ENCODE measurements around the gene GFM1. TPM values are rescaled to one million over a fixed set of nuclear protein-coding genes. Genes with fewer than 3 reads are reported as not detected.

The GFM1 gene
- total RNA-seq, 6 experiments from 2014 or later, result 40.2 to 61.5 (median 43.8) TPM

GRCh38 chr3:158727206-158728060, 83.1 kb downstream of the GFM1 start:
- 30% methylated on average over 10 of the region's 10 CpGs for WGBS (ENCODE audit: insufficient coverage, low coverage, low lambda C conversion rate, missing lambda C conversion rate)
- H3K9me3 ChIP-seq, result no peaks in the 10 kb centered on the region
- ATAC-seq (peak; percentile 41 to 58 (median 51)), DNase-seq (no peak)
- no peaks in the 10 kb centered on the region for H3K36me3 ChIP-seq
- no peak overlapping the region for H3K27ac ChIP-seq
- no peaks in the 10 kb centered on the region for H3K27me3 ChIP-seq
- H3K4me3 ChIP-seq, result no peak overlapping the region
- intact Hi-C loops (cut with DNase I), result loop anchor here in 1 of 2 donors (10.0 kb wide), 1 partner anchor 63 kb away; no protein-coding TSS in a partner anchor
- peaks cover 0 to 25% (median 13%) of the 10 kb centered on the region in 4 donors for H3K4me1 ChIP-seq
- TF ChIP-seq CTCF (IDR thresholded peaks at IDR 0.05), result peak; percentile 78 to 87 (median 80)
- no peak for TF ChIP-seq POLR2A (IDR thresholded peaks at IDR 0.05)

GRCh38 chr3:158728061-158728377, 83.7 kb downstream of the GFM1 start:
- TF ChIP-seq POLR2A (IDR thresholded peaks at IDR 0.05) (no peak), CTCF (IDR thresholded peaks at IDR 0.05) (no peak)
- no peak overlapping the region for H3K27ac ChIP-seq
- H3K36me3 ChIP-seq, result no peaks in the 10 kb centered on the region
- no peak overlapping the region for H3K4me3 ChIP-seq
- intact Hi-C loops (cut with DNase I), result loop anchor here in 1 of 2 donors (10.0 kb wide), 1 partner anchor 63 kb away; no protein-coding TSS in a partner anchor
- H3K27me3 ChIP-seq, result no peaks in the 10 kb centered on the region
- DNase-seq, result no peak
- 22% methylated on average over 4 of the region's 4 CpGs for WGBS (ENCODE audit: insufficient coverage, low coverage, low lambda C conversion rate, missing lambda C conversion rate)
- peaks cover 0 to 25% (median 13%) of the 10 kb centered on the region in 4 donors for H3K4me1 ChIP-seq
- no peaks in the 10 kb centered on the region for H3K9me3 ChIP-seq
- no peak for ATAC-seq

- intact Hi-C loops (cut with DNase I), result loop anchor here in 1 of 2 donors (10.0 kb wide), 1 partner anchor 64 kb away; no protein-coding TSS in a partner anchor
- Histone ChIP-seq H3K27me3 (no peaks in the 10 kb centered on the region), H3K36me3 (no peaks in the 10 kb centered on the region), H3K4me1 (peaks cover 0 to 25% (median 13%) of the 10 kb centered on the region in 4 donors), H3K4me3 (no peak overlapping the region), H3K27ac (no peak overlapping the region), H3K9me3 (no peaks in the 10 kb centered on the region)
- ATAC-seq (no peak), DNase-seq (no peak)
- no peak for TF ChIP-seq CTCF (IDR thresholded peaks at IDR 0.05)
- TF ChIP-seq POLR2A (IDR thresholded peaks at IDR 0.05), result no peak
These were observed 84.5 kb downstream of the GFM1 start for GRCh38 chr3:158728851-158729250.

- Histone ChIP-seq H3K9me3 (no peaks in the 10 kb centered on the region), H3K27ac (peak overlapping the region in 1 of 3 donors; percentile 10), H3K4me1 (peaks cover 0 to 6% (median 2%) of the 10 kb centered on the region in 4 donors), H3K27me3 (no peaks in the 10 kb centered on the region), H3K4me3 (peak overlapping the region; percentile 65 to 75 (median 70)), H3K36me3 (no peaks in the 10 kb centered on the region)
- TF ChIP-seq POLR2A (IDR thresholded peaks at IDR 0.05) (no peak), CTCF (IDR thresholded peaks at IDR 0.05) (no peak)
- DNase-seq, result no peak
- 66% methylated on average over 4 of the region's 14 CpGs for WGBS (ENCODE audit: insufficient coverage, low coverage, low lambda C conversion rate, missing lambda C conversion rate)
- intact Hi-C loops (cut with DNase I), result loop anchor here in 1 of 2 donors (10.0 kb wide), 1 partner anchor 53 kb away; no protein-coding TSS in a partner anchor
- ATAC-seq, result no peak
These were observed 87.2 kb downstream of the GFM1 start for GRCh38 chr3:158731486-158731885.

Measured in right lobe of liver (tissue), 6 donors.